Trophoblast cell (in vitro differentiated cells and primary cell): ENCODE results near the gene PEPD.

Source experiments
- DNase-seq, 2 donors: peaks; one replicate each; pipeline ENCODE4 v3.0.0-alpha.2; 2016
- H2AFZ ChIP-seq: 2 replicates; pipeline ENCODE4 v1.6.1; 2013; ENCODE audit warnings: low read length, moderate library complexity, mild to moderate bottlenecking; ENCODE audit not compliant: insufficient read depth, poor library complexity
- H2AK5ac ChIP-seq: 2 replicates; pipeline ENCODE4 v1.6.1; 2013; ENCODE audit warnings: mild to moderate bottlenecking, low read length
- H2BK120ac ChIP-seq: 2 replicates; pipeline ENCODE4 v1.6.1; 2013; ENCODE audit warnings: low read length, mild to moderate bottlenecking, moderate library complexity; ENCODE audit not compliant: insufficient read depth, poor library complexity
- H2BK12ac ChIP-seq: 2 replicates; pipeline ENCODE4 v1.6.1; 2013; ENCODE audit warnings: mild to moderate bottlenecking, low read length, moderate library complexity
- H2BK5ac ChIP-seq: 2 replicates; pipeline ENCODE4 v1.6.1; 2013; ENCODE audit warnings: low read length, low read depth, moderate library complexity, mild to moderate bottlenecking; ENCODE audit not compliant: poor library complexity
- H3K14ac ChIP-seq: 2 replicates; pipeline ENCODE4 v1.6.1; 2013; ENCODE audit warnings: mild to moderate bottlenecking, low read length
- H3K18ac ChIP-seq: 2 replicates; pipeline ENCODE4 v1.6.1; 2013; ENCODE audit warnings: mild to moderate bottlenecking, low read length
- H3K23ac ChIP-seq: 2 replicates; pipeline ENCODE4 v1.6.1; 2013; ENCODE audit warnings: low read length
- H3K27ac ChIP-seq: 2 replicates; pipeline ENCODE4 v1.5.1; 2013; ENCODE audit warnings: low read depth, mild to moderate bottlenecking, inconsistent platforms, low read length, moderate library complexity
- H3K27me3 ChIP-seq: 2 replicates; pipeline ENCODE4 v1.6.1; 2013; ENCODE audit warnings: inconsistent platforms, mild to moderate bottlenecking, low read length, moderate library complexity; ENCODE audit not compliant: insufficient read depth
- H3K36me3 ChIP-seq, 2 experiments: 1 replicate in 1 of 2; 2 replicates in 1 of 2; pipeline ENCODE4 v1.6.1; 2013; ENCODE audit warnings: low read length in 2 of 2, mild to moderate bottlenecking in 2 of 2, moderate library complexity in 1 of 2; ENCODE audit not compliant: insufficient read depth in 2 of 2, control insufficient read depth in 1 of 2
- H3K4ac ChIP-seq: 2 replicates; pipeline ENCODE4 v1.6.1; 2013; ENCODE audit warnings: low read depth, mild to moderate bottlenecking, low read length, moderate library complexity
- H3K4me1 ChIP-seq, 2 experiments: 1 replicate in 1 of 2; 2 replicates in 1 of 2; pipeline ENCODE4 v1.6.1; 2013; ENCODE audit warnings: low read length in 2 of 2, mild to moderate bottlenecking in 2 of 2, moderate library complexity in 1 of 2; ENCODE audit not compliant: insufficient read depth in 2 of 2, control insufficient read depth in 1 of 2
- H3K4me2 ChIP-seq: 2 replicates; pipeline ENCODE4 v1.6.1; 2013; ENCODE audit warnings: inconsistent platforms, mild to moderate bottlenecking, low read length, moderate library complexity
- H3K4me3 ChIP-seq: 2 replicates; pipeline ENCODE4 v1.5.1; 2013; ENCODE audit warnings: mild to moderate bottlenecking, low read depth, low read length, inconsistent platforms
- H3K79me1 ChIP-seq: one replicate; pipeline ENCODE4 v1.6.1; 2013; ENCODE audit warnings: low read length
- H3K79me2 ChIP-seq: 2 replicates; pipeline ENCODE4 v1.6.1; 2013; ENCODE audit warnings: low read length, mild to moderate bottlenecking; ENCODE audit not compliant: control insufficient read depth, insufficient read depth, poor library complexity
- H3K9ac ChIP-seq: 2 replicates; pipeline ENCODE4 v1.6.1; 2013; ENCODE audit warnings: mild to moderate bottlenecking, low read length
- H3K9me3 ChIP-seq: 2 replicates; pipeline ENCODE4 v1.6.1; 2013; ENCODE audit warnings: low read depth, mild to moderate bottlenecking, control low read depth, inconsistent platforms, low read length; ENCODE audit not compliant: insufficient read depth
- H4K12ac ChIP-seq: 2 replicates; pipeline ENCODE4 v1.6.1; 2013; ENCODE audit warnings: low read depth, mild to moderate bottlenecking, low read length, moderate library complexity
- H4K8ac ChIP-seq: 2 replicates; pipeline ENCODE4 v1.6.1; 2013; ENCODE audit warnings: low read depth, mild to moderate bottlenecking, low read length, moderate library complexity
- H4K91ac ChIP-seq: one replicate; pipeline ENCODE4 v1.6.1; 2013; ENCODE audit warnings: low read depth, mild to moderate bottlenecking, low read length, moderate library complexity
- WGBS: extraction: QIAGEN DNeasy Blood & Tissue Kit; methylation state at CpG from one replicate; pipeline ENCODE4 v1.1.7; 2013; ENCODE audit warnings: missing lambda C conversion rate; ENCODE audit not compliant: insufficient read length, insufficient coverage; ENCODE audit errors: extremely low coverage; 5-methylcytosine and 5-hydroxymethylcytosine counted together

Gene PEPD

GRCh38 chr19:33535226-33535625 is 13.6 kb upstream of the PEPD start:
- H2AK5ac ChIP-seq, result no peak overlapping the region
- H2BK12ac ChIP-seq, result no peak overlapping the region
- no peak overlapping the region for H3K4me2 ChIP-seq
- H3K27me3 ChIP-seq, result no peaks in the 10 kb centered on the region
- H4K12ac ChIP-seq, result no peak overlapping the region
- no peak overlapping the region for H3K14ac ChIP-seq
- H3K18ac ChIP-seq, result no peak overlapping the region
- H3K4me1 ChIP-seq, result peaks cover 0 to 2% of the 10 kb centered on the region in 2 experiments
- no peak overlapping the region for H3K4me3 ChIP-seq
- H3K9me3 ChIP-seq, result no peaks in the 10 kb centered on the region
- no peak overlapping the region for H2AFZ ChIP-seq
- WGBS, result no CpG with 5 or more reads among the region's 8 CpGs
- no peak overlapping the region for H3K27ac ChIP-seq
- no peak overlapping the region for H2BK120ac ChIP-seq
- no peak overlapping the region for H3K4ac ChIP-seq
- H3K23ac ChIP-seq, result no peak overlapping the region
- H3K79me2 ChIP-seq, result no peaks in the 10 kb centered on the region
- no peak overlapping the region for H4K8ac ChIP-seq
- no peak overlapping the region for H3K9ac ChIP-seq
- no peak overlapping the region for H2BK5ac ChIP-seq
- no peak overlapping the region for H4K91ac ChIP-seq
- H3K36me3 ChIP-seq, result no peaks in the 10 kb centered on the region
- H3K79me1 ChIP-seq, result no peaks in the 10 kb centered on the region
- DNase-seq, result no peak

- H3K79me2 ChIP-seq, result no peaks in the 10 kb centered on the region
- no peak overlapping the region for H2BK12ac ChIP-seq
- no peak overlapping the region for H3K4me2 ChIP-seq
- H2BK5ac ChIP-seq, result no peak overlapping the region
- no peak overlapping the region for H3K9ac ChIP-seq
- no peak overlapping the region for H4K12ac ChIP-seq
- no peak overlapping the region for H4K91ac ChIP-seq
- no peaks in the 10 kb centered on the region for H3K9me3 ChIP-seq
- no peak overlapping the region for H3K18ac ChIP-seq
- H3K27me3 ChIP-seq, result no peaks in the 10 kb centered on the region
- no peak overlapping the region for H2AK5ac ChIP-seq
- no peaks in the 10 kb centered on the region for H3K36me3 ChIP-seq
- DNase-seq, result no peak
- H3K4me1 ChIP-seq, result peaks cover 0 to 2% of the 10 kb centered on the region in 2 experiments
- WGBS, result no CpG with 5 or more reads among the region's 6 CpGs
- no peak overlapping the region for H4K8ac ChIP-seq
- H3K23ac ChIP-seq, result no peak overlapping the region
- no peak overlapping the region for H3K4me3 ChIP-seq
- no peak overlapping the region for H3K4ac ChIP-seq
- H3K79me1 ChIP-seq, result no peaks in the 10 kb centered on the region
- H2BK120ac ChIP-seq, result no peak overlapping the region
- H3K14ac ChIP-seq, result no peak overlapping the region
- H3K27ac ChIP-seq, result no peak overlapping the region
- no peak overlapping the region for H2AFZ ChIP-seq
Observed at GRCh38 chr19:33532859-33533460, 11.4 kb upstream of the PEPD start.

- Histone ChIP-seq H3K79me1 (no peaks in the 10 kb centered on the region), H4K12ac (no peak overlapping the region), H4K91ac (no peak overlapping the region), H3K9me3 (no peaks in the 10 kb centered on the region), H3K4me2 (no peak overlapping the region), H3K23ac (no peak overlapping the region), H3K4ac (no peak overlapping the region), H3K4me1 (peaks cover 0 to 2% of the 10 kb centered on the region in 2 experiments), H2BK12ac (no peak overlapping the region), H3K79me2 (no peaks in the 10 kb centered on the region), H3K18ac (no peak overlapping the region), H3K36me3 (no peaks in the 10 kb centered on the region), H3K9ac (no peak overlapping the region), H3K14ac (no peak overlapping the region), H3K27ac (no peak overlapping the region), H2AK5ac (no peak overlapping the region), H4K8ac (no peak overlapping the region), H3K4me3 (no peak overlapping the region), H3K27me3 (no peaks in the 10 kb centered on the region), H2BK5ac (no peak overlapping the region), H2AFZ (no peak overlapping the region), H2BK120ac (no peak overlapping the region)
- WGBS, result no CpG with 5 or more reads among the region's 4 CpGs
- no peak for DNase-seq
Observed at GRCh38 chr19:33530842-33531241, 9.3 kb upstream of the PEPD start.

- Histone ChIP-seq H3K14ac (no peak overlapping the region), H3K36me3 (no peaks in the 10 kb centered on the region), H3K4me3 (no peak overlapping the region), H3K27me3 (no peaks in the 10 kb centered on the region), H2BK12ac (no peak overlapping the region), H4K12ac (no peak overlapping the region), H2BK5ac (no peak overlapping the region), H2AFZ (no peak overlapping the region), H3K4me1 (peaks cover 0 to 2% of the 10 kb centered on the region in 2 experiments), H4K8ac (no peak overlapping the region), H3K9ac (no peak overlapping the region), H3K4me2 (no peak overlapping the region), H3K18ac (no peak overlapping the region), H3K79me2 (no peaks in the 10 kb centered on the region), H3K23ac (no peak overlapping the region), H3K79me1 (no peaks in the 10 kb centered on the region), H2AK5ac (no peak overlapping the region), H3K4ac (no peak overlapping the region), H4K91ac (no peak overlapping the region), H3K27ac (no peak overlapping the region), H3K9me3 (no peaks in the 10 kb centered on the region), H2BK120ac (no peak overlapping the region)
- WGBS, result no CpG with 5 or more reads among the region's 3 CpGs
- no peak for DNase-seq
Observed at GRCh38 chr19:33530296-33530695, 8.7 kb upstream of the PEPD start.
